ENCODE measurements around the gene SLC29A1. TPM values are rescaled to one million over a fixed set of nuclear protein-coding genes. Genes with fewer than 3 reads are reported as not detected.
"Not testable (repeated sequence)": the region's sequence is repeated elsewhere in the genome, so short reads cannot be mapped to it uniquely, and the experiment has no call there.

Gene SLC29A1
- polyA plus RNA-seq, 1 experiment, result 34.1 TPM

DNA sequence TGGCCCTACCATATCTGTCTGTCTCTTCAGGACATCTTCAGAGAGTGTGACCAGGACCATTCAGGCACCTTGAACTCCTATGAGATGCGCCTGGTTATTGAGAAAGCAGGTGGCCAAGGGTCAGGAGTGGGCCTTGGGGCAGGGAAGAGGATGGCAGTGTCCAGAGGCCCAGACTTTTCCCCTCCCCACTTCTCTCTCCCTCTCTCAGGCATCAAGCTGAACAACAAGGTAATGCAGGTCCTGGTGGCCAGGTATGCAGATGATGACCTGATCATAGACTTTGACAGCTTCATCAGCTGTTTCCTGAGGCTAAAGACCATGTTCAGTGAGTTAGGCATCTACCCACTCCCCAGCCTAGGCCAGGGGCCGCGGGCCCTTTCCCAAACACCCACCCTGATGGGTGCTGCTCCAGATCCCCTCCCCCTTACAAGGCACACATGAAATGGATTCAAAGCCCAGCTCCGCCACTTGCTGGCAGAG is 40.4 kb upstream of the SLC29A1 start:
- H3K27me3 ChIP-seq (ENCODE audit: control insufficient read depth, insufficient read depth, low read length), result peaks cover 2% of the 10 kb centered on the region
- DNase-seq (ENCODE audit: low read depth), result no peak
- ChIA-PET POLR2A (no interaction called here), CTCF (no interaction called here)
- H3K36me3 ChIP-seq (ENCODE audit: control insufficient read depth, insufficient read depth, low read length), result no peaks in the 10 kb centered on the region
- TF ChIP-seq, protein P1, sequence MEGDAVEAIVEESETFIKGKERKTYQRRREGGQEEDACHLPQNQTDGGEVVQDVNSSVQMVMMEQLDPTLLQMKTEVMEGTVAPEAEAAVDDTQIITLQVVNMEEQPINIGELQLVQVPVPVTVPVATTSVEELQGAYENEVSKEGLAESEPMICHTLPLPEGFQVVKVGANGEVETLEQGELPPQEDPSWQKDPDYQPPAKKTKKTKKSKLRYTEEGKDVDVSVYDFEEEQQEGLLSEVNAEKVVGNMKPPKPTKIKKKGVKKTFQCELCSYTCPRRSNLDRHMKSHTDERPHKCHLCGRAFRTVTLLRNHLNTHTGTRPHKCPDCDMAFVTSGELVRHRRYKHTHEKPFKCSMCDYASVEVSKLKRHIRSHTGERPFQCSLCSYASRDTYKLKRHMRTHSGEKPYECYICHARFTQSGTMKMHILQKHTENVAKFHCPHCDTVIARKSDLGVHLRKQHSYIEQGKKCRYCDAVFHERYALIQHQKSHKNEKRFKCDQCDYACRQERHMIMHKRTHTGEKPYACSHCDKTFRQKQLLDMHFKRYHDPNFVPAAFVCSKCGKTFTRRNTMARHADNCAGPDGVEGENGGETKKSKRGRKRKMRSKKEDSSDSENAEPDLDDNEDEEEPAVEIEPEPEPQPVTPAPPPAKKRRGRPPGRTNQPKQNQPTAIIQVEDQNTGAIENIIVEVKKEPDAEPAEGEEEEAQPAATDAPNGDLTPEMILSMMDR (IDR thresholded peaks at IDR 0.05; ENCODE audit: insufficient read depth, low read depth, low read length), result no peak
- H3K4me3 ChIP-seq (ENCODE audit: low read depth, low read length), result no peak overlapping the region

DNA sequence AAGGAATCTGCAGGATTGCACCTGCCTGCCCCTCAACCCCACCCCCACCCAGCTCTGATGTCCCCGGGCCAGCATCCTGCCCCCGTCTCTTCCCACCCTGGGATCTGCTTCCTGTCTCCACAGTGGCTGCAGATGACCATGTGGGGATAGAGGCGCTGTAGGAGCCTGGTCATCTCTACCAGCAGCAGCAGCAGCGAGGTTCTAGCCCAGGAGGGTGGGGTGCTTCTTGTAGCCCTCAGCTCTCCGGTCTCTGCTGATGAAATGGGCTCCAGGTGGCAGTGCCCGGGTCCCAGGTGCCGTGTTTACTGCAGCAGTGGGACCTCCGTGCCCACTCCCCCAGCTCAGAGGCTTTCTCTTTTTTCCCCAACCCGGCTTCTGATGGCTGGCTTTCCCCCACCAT is 39.6 kb upstream of the SLC29A1 start:
- DNase-seq (ENCODE audit: low read depth), result no peak
- H3K4me3 ChIP-seq (ENCODE audit: low read depth, low read length), result no peak overlapping the region
- ChIA-PET CTCF (interaction anchor here (1.4 kb wide), 1 partner anchor 38 kb away, joined by 3 read pairs; no protein-coding TSS in a partner anchor), POLR2A (no interaction called here)
- H3K36me3 ChIP-seq (ENCODE audit: control insufficient read depth, insufficient read depth, low read length), result no peaks in the 10 kb centered on the region
- TF ChIP-seq, protein P1 (IDR thresholded peaks at IDR 0.05; ENCODE audit: insufficient read depth, low read depth, low read length), result no peak
- H3K27me3 ChIP-seq (ENCODE audit: control insufficient read depth, insufficient read depth, low read length), result peaks cover 2% of the 10 kb centered on the region

DNA sequence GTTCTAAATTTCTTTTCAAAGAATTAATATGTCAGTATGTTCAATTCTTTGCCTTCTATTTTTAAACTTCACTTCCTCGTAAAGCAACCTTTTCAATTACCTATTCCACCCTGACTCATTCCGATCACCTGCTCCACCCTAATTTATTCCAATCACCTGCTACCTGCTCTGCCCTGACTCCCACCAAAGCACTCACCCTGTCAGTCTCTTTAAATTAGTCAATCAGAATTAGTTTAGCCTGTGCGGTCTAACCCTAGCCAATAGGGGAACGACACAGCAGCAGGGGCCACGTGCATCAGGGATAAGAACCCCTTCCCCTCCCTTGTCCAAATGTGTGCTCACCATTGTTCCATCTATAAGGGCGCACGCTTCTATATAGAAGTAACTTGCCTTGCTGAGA is 38.0 kb upstream of the SLC29A1 start:
- CTCF ChIA-PET, result interaction anchor here (0.7 to 1.7 kb wide), 5 partner anchors 12 to 83 kb away, joined by 3 to 6 read pairs (median 3); no protein-coding TSS in a partner anchor
- H3K4me3 ChIP-seq (ENCODE audit: low read depth, low read length); H3K27me3 ChIP-seq (ENCODE audit: control insufficient read depth, insufficient read depth, low read length); POLR2A ChIA-PET; H3K36me3 ChIP-seq (ENCODE audit: control insufficient read depth, insufficient read depth, low read length); DNase-seq (ENCODE audit: low read depth): not testable (repeated sequence)

DNA sequence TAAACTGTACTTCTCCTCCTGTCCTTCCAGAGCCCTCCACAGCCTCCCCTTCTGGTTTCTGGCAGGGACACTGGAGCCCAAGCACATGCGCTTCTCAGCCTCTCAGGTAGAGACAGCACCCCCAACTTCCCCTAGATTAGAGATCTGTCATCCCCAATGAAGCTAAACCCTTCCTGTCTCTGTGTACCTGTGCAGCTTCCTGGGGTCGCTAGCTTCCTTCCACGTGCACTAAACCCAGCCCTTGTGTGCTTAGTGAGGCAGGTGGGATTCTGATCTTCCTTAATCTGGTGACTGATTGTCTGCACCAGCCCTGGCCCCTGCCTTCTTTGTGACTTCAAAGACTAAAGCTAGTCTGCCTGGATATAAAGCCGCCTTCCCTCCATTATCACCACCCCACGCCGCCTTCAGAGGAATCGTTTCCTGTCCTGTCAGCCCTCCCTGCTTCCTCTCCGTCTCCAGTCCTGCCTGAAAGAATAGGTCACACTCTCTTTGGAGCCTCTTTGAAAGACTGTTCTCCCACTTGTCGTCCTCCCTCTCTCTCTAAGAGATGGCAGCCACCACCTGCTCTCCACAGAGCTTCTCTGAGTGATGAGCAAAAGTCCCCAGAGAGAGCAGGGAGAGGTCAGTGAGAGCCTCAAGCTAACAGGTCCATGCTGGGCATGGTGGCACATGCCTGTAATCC is 37.3 kb upstream of the SLC29A1 start:
- CTCF ChIA-PET, result interaction anchor here (1.0 to 1.7 kb wide), 4 partner anchors 13 to 60 kb away, joined by 3 to 6 read pairs (median 4); no protein-coding TSS in a partner anchor
- peaks cover 2% of the 10 kb centered on the region for H3K27me3 ChIP-seq (ENCODE audit: control insufficient read depth, insufficient read depth, low read length)
- DNase-seq (ENCODE audit: low read depth), result no peak
- POLR2A ChIA-PET, result no interaction called here
- TF ChIP-seq, protein P1 (IDR thresholded peaks at IDR 0.05; ENCODE audit: insufficient read depth, low read depth, low read length), result no peak
- no peak overlapping the region for H3K4me3 ChIP-seq (ENCODE audit: low read depth, low read length)
- H3K36me3 ChIP-seq (ENCODE audit: control insufficient read depth, insufficient read depth, low read length), result no peaks in the 10 kb centered on the region

DNA sequence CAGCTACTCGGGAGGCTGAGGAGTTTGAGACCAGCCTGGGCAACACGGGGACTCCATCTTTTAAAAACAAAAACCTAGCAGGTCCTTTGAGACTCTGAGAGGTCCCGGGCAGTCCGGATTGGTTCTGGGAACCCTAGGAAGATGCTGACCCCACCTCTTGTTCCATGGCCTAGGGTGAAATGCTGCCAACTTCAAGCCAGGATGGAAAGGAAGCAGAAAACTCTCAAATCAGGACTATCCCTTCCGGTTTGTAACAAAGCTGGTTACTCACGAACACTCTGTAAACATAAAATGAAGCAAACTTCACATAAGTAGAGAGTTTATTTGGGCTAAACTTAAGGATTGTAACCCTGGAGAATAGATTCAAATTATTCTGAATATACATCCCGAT is 36.8 kb upstream of the SLC29A1 start:
- no peak overlapping the region for H3K4me3 ChIP-seq (ENCODE audit: low read depth, low read length)
- no peaks in the 10 kb centered on the region for H3K36me3 ChIP-seq (ENCODE audit: control insufficient read depth, insufficient read depth, low read length)
- POLR2A ChIA-PET, result no interaction called here
- peaks cover 2% of the 10 kb centered on the region for H3K27me3 ChIP-seq (ENCODE audit: control insufficient read depth, insufficient read depth, low read length)
- CTCF ChIA-PET, result interaction anchor here (1.0 to 1.7 kb wide), 4 partner anchors 14 to 59 kb away, joined by 3 to 6 read pairs (median 4); no protein-coding TSS in a partner anchor
- TF ChIP-seq, protein P1 (IDR thresholded peaks at IDR 0.05; ENCODE audit: insufficient read depth, low read depth, low read length), result no peak
- DNase-seq (ENCODE audit: low read depth), result no peak

Measured in BJ (cell line).